WI38 (cell line): ENCODE measurements around the gene THAP2.

Experiments used
- H3K4me3 ChIP-seq: 2 replicates; pipeline ENCODE4 v1.5.1; 2011; ENCODE audit warnings: low read depth, mild to moderate bottlenecking, control low read depth, low read length
- CTCF ChIP-seq: IDR thresholded peaks from 2 replicates; pipeline ENCODE4 v1.5.1; 2012; ENCODE audit warnings: low read depth, mild to moderate bottlenecking, control low read depth, low read length

The THAP2 gene

GRCh38 chr12:71703206-71703605 lies 39.1 kb downstream of the THAP2 start:
- no peak for TF ChIP-seq CTCF

GRCh38 chr12:71704920-71705319 lies 40.8 kb downstream of the THAP2 start:
- TF ChIP-seq CTCF = no peak
- no peak overlapping the region for H3K4me3 ChIP-seq

More at GRCh38 chr12:71703206-71703605, 39.1 kb downstream of the THAP2 start:
- H3K4me3 ChIP-seq = no peak overlapping the region

GRCh38 chr12:71708658-71709057 lies 44.6 kb downstream of the THAP2 start:
- no peak for TF ChIP-seq CTCF
- no peak overlapping the region for H3K4me3 ChIP-seq

GRCh38 chr12:71710276-71711125 lies 46.4 kb downstream of the THAP2 start:
- H3K4me3 ChIP-seq = no peak overlapping the region

GRCh38 chr12:71718611-71719010 lies 54.5 kb downstream of the THAP2 start:
- TF ChIP-seq CTCF = no peak
- no peak overlapping the region for H3K4me3 ChIP-seq

More at GRCh38 chr12:71710276-71711125, 46.4 kb downstream of the THAP2 start:
- no peak for TF ChIP-seq CTCF

- H3K4me3 ChIP-seq = no peak overlapping the region
- TF ChIP-seq CTCF = no peak
Measured at GRCh38 chr12:71719647-71720370, 55.7 kb downstream of the THAP2 start.
